ENCODE data around the gene DCAF8. TPM values are rescaled to one million over a fixed set of nuclear protein-coding genes. Genes with fewer than 3 reads are reported as not detected.
"Not testable (repeated sequence)": the region's sequence is repeated elsewhere in the genome, so short reads cannot be mapped to it uniquely, and the experiment has no call there.

Gene DCAF8
- 285 TPM for polyA plus RNA-seq (ENCODE audit: insufficient read length)
- long read RNA-seq, donor 1, full-length matches to known transcripts: 19 of 50 reads
- long read RNA-seq, donor 1, partial matches to known transcripts: 31 of 50 reads
- long read RNA-seq, donor 1, other reads (novel, unspliced or antisense): 0 of 50 reads
- long read RNA-seq, donor 2, full-length matches to known transcripts: 23 of 28 reads
- long read RNA-seq, donor 2, partial matches to known transcripts: 5 of 28 reads
- long read RNA-seq, donor 2, other reads (novel, unspliced or antisense): 0 of 28 reads
- long read RNA-seq, donor 3, full-length matches to known transcripts: 15 of 15 reads
- long read RNA-seq, donor 3, partial matches to known transcripts: 0 of 15 reads
- long read RNA-seq, donor 3, other reads (novel, unspliced or antisense): 0 of 15 reads
- long read RNA-seq, donor 4, partial matches to known transcripts: 0 of 4 reads
- long read RNA-seq, donor 4, other reads (novel, unspliced or antisense): 0 of 4 reads
- long read RNA-seq, donor 5, full-length matches to known transcripts: 26 of 26 reads
- long read RNA-seq, donor 5, partial matches to known transcripts: 0 of 26 reads
- long read RNA-seq, donor 5, other reads (novel, unspliced or antisense): 0 of 26 reads
- long read RNA-seq, donor 6, full-length matches to known transcripts: 13 of 13 reads
- long read RNA-seq, donor 6, partial matches to known transcripts: 0 of 13 reads
- long read RNA-seq, donor 6, other reads (novel, unspliced or antisense): 0 of 13 reads
- long read RNA-seq, donor 7, full-length matches to known transcripts: 34 of 47 reads
- long read RNA-seq, donor 7, partial matches to known transcripts: 13 of 47 reads
- long read RNA-seq, donor 7, other reads (novel, unspliced or antisense): 0 of 47 reads
- long read RNA-seq, donor 8, transcript DCAF8-212 (3 exons, 945 nt): major isoform, 8 of 15 reads
- long read RNA-seq, donor 8, partial matches to known transcripts: 0 of 15 reads
- long read RNA-seq, donor 8, other reads (novel, unspliced or antisense): 0 of 15 reads

DNA sequence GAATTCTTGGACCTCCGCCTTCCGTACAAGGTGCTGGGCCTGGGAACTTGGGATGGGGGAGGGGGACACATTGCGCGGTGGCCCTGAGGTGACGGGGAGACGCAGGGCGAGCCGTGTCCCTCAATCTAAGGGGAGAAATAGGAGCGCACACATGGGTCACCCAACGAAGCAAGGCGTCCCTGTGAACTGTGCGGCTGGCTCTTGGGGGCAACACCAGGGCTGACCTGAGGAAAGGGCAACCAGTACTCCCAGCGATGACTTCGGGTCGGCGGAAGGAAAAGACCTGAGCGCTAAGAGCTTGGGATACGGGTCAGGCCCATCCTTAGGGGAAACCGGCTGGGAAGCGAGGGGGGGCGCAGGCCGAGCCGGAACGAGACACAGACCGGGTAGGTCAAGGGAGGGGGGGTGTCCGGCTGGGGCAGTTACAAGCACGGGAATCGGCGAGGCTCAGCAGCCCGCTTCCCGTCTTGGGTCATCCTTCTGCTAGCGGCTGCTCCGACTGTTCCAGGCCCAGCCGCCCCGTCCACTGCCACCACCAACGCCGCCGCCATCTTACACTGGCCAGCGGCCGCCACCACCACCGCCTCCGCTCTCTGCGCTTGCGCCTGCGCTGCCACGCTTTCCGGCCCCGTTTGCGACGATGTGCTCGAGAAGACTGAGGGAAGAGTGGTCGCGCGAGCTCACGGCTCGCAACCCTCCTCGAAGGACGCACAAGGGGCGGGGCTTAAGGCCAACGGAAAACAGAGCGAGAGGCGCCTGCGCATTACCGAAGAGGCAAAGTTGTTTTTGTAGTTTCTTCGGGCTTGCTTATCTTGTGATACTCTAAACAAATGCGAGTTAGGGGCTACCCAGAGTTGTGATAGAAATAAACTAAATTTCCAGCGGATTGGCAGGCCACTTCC lies at the start of gene DCAF8:
Gene DCAF8 (minus strand): TSS at position 657 of the 902 bp plus-strand sequence. CDS start 18,541 bp downstream, outside the sequence.
- DNase-seq: peak; percentile 98

DNA sequence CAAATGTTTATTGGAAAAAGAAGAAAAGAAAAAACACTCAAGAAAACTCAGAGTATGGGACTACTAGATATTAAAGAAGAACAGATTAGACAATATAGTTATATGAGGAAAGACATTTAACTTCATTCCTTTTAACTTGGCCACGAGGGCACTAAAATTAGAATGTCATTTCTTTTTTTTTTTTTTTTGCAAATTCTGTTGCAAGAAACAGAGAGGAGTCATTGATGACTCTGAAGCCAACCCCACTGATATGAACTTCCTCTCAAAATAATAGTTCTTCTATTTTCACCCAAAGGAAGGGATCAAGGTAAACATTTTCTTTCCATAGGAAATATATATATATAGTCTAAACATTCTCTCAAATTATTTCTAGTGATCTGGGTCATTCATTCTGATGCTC lies 47.2 kb upstream of the DCAF8 start:
- no peak for DNase-seq

DNA sequence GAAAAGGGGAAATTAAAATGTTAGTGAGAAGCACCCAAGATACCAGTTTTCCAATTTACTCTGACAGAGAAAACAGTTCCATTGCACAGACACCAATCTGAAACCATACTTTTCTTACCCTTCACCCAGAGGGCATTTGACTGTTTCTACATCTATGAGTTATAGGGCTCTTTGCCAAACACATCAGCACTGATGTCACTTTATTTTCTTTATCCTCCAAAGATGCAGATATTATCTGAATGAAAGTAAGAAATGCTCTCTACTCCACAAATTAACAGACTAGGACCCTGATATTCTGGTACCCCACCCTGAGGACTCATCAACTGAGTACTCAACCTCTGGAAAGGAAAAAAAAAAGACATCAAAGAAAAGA lies 46.8 kb upstream of the DCAF8 start:
- DNase-seq: no peak

DNA sequence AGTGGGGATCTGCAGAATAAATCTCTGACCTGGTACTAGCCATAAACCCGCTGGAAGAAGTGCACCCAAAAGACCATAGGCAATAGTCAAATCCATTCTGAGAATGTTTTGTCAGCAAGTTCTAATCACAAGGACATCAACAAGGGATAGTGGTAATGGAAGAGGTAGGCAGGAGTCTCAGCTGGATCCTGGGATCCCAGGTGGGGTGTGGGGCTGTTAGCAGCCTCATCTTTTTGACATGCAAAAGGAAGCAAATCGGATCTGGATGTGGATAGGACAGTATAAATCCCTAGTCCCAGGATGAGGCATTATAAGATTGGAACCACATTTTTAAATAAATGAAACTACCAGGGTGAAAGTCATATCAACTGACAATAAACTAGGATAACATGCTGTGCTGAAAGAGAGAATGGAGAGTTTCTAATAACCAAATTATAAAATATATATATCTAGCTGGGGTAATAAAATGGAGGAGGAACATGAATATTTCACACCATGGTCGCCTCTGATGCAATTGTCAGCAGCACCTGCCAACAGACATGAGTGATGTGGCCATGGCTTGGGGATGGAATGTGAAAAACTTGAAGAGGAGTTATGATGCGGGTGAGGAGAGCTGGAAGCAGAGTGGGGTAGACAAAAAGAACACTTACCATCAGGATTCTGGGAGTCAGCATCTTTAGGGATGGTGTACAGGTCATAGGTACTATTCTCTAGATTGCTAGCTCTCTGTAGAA lies 46.3 kb upstream of the DCAF8 start:
- no peak for DNase-seq

DNA sequence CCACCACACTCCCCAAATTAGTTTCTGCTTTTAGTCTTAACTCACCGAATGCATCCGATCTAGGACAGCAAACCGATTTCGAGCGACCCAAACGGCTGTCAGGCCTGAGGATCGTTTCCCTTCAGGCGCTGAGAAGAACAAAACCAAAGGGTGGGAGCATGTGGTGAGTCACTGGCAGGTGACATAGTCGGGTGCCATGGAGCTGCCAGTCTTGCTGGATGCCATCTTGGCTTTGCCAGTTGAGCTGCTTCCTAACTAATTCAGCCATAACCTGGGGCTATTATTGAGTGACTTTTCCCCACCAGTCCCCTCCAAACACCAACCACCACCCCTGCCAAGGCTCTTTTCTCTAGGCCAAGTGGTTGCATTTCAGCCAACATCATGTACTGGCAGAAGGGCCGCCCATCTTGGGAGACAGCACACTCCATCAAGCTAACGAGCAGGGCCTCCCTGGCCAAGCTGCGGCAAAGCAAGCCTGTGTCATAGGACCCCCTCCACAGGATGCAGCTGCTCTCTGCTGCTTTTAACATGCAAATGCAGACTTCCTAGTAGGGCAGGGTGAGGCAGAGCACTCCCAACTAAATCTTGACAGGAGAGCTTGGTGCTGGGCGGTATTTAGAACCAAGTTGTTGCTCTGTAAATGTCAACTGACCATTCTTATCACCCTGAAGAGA lies 44.9 kb upstream of the DCAF8 start:
- no peak for DNase-seq

DNA sequence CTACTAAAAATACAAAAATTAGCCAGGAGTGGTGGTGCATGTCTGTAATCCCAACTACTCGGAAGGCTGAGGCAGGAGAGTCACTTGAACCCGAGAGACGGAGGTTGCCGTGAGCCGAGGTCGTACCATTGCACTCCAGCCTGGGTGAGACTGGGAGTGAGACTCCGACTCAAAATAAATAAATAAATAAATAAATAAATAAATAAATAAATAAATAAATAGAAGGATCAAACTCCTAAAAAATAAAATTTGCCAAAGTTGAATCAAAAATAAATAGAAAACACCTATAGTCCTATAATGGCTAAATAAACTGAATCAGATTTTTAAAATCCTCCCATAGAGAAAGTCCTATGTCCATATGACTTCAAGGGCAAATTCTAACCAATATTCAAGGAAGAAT lies 37.8 kb upstream of the DCAF8 start:
- no peak for DNase-seq

DNA sequence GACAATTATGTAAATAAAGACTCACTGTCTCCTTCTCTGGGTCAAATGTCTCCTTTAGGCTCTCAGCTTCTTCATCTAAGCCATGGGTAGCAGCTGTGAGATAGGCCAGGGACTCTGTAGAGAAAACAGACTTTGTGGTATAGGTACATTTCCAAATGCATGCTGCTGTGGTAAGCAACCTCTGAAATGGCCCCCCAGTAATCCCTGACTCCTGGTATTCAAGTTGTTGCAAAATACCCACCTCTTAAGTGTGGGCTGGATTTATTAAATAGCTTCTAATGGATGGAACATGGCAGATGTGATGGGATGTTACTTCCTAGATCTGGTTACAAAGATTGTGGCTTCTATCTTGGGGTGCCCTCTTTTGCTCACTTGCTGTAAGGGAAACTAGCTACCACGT lies 33.7 kb upstream of the DCAF8 start:
- no peak for DNase-seq

DNA sequence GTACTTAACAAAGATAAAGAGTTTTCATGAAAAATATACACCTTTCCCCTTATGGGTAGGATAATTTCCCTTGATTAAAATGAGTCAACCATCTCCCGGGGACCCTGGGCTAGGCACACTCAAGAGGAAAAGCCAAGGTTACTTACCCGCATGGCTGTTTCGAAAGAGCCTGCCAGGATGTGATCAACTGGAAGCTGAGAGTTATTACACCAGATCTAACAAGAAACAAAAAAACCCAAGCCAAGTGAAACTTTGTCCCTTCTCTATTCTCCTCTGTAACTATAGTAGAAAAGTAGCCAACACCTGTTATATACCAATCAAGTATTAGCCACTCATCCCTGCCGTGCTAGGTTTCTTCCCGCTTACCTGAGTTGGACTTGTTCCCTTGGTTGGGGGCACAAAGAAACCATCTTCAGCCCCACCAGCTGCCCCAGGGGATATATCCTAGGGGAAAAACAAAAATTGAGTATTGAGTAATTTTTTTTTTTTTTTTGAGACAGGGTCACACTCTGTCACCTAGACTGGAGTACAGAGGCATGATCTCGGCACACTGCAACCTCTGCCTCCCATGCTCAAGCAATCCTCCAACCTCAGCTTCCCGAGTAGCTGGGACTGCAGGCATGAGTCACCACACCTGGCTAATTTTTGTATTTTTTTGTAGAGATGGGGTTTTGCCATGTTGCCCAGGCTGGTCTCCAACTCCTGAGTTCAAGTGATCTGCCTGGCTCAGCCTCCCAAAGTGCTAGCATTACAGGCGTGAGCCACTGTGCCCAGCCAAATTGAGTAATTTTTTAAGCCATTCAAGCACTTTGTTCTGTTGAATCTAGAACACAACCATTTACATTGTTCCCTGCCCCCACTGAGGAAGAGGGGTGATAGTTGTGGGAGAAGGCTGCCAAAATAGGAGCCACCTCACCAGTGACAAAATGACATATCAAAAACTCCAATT lies 30.9 kb upstream of the DCAF8 start:
- DNase-seq: no peak

DNA sequence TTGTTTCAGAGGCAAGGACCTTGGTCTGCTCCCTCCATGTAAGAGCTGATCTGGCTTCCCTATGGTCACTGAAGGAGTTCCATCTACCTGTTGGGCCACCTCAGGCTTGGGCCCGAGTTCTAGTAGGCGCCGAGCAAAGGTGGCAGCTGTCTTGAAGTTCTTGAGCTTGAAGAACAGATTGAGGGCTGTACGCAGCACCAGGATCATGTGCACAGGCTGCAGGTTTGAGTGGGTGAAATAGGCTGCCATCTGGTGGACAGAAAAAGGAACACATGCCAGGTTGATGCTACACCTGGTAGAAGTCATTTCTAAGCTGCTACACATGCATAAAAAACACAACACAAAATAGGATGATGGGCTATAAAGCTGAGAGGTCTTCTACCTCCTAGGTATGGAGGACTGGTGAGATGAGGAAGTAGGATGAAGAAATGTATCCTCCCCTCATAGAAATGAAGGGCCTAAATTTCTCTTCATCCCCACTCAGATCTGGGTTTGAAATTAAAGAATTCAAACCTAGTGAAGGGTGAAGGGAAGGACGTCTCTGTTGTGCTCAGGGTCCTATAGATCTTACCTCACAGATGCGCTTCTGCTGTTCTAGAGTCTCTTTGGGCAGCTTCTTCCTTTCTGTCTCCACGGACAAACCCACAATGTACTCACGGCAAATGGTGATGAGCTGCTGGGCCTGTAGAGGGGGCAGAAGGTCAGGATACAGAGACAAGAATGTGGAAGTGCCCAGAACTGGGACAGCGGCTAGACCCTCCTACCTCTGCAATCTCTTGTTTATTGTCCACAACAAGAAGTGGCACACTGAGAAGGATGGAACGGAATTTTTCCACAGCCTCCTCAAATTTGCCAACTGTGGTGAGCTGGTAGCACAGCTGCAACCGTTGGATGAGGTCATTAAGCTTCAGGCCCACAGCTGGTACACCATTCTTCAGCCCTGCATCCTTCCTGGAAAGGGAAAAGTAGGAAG lies 29.2 kb upstream of the DCAF8 start:
- peak; percentile 67 for DNase-seq

DNA sequence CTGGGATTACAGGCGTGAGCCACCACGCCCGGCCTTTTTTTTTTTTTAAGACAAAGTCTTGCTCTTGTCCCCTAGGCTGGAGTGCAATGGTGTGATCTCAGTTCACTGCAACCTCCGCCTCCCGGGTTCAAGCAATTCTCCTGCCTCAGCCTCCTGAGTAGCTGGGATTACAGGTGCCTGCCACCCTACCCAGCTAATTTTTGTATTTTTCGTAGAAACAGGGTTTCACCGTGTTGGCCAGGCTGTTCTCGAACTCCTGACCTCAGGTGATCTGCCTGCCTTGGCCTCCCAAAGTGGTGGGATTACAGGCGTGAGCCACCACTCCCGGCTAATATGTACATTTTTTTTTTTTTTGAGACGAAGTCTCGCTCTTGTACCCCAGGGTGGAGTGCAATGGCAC lies 25.4 kb upstream of the DCAF8 start:
- not testable (repeated sequence) for DNase-seq

DNA sequence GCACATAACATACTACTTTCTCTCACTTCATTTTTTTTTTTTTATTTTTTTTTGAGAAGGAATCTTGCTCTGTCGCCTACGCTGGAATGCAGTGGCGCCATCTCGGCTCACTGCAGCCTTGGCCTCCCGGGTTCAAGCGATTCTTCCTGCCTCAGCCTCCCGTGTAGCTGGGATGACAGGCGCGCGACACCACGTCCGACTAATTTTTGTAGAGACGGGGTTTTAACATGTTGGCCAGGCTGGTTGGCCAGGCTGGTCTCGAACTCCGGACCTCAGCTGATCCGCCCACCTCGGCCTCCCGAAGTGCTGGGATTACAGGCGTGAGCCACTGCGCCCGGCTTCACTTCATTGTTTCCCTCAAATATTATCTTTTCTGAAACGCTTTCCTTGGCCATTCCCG lies 23.2 kb upstream of the DCAF8 start:
- DNase-seq: no peak

DNA sequence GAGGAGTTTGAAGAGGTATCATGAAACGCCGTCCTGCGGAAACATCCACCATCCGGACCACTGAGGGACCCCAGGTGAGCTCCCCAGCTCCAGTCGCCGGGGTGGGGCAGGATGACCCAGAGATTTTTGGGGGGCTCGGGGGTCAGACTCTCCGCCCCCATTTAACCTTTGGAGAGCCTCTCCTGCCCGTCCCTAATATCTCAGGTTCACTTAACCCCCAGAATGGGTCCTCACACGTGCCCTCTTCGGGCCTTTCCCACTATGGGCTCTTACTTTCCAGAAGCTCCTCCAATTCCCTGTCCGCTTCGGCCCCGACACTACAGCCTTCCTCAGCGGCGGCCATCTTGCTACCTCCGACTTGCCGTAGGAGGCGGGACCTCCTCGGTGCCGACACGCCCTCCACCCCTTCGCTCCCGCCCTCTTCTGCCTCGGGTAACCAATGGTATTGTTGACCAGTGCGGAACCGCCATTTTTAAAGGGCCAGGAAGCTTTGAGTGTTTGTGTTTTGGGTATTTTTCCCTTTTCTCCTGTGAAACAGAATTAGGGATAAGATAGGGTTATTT lies 22.5 kb upstream of the DCAF8 start, which contains the start of gene PEX19:
Gene PEX19 (minus strand): TSS at position 352 of the 563 bp plus-strand sequence. CDS start 9 bp downstream, at position 343.
- peak; percentile 90 for DNase-seq

DNA sequence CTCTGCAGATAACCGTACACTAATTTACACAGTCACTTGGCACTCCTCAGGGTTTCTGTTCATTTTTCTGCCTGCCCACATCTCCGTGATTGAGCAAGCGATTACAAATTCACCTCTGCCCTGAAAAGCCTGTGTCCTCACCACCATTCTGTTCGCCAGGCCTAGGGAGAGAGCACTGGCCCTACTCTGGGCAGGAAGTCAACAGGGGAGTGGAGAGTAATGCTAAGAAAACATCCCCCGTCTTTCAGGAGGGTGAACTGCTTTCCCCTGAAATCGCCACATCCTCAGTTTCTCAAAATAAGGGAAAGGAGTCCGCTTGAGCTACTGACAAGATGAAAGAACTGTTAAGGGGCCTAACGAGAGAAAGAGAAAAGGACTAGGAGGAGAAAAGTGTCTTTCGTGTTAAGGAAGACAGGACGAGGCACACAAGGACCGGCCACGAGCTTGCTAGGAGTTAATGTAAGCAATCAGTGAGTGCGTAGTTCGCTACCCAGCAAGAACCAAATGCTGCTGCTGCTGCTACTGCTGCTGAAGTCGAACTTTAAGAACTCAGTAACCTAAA lies 22.0 kb upstream of the DCAF8 start:
- DNase-seq: peak; percentile 19

DNA sequence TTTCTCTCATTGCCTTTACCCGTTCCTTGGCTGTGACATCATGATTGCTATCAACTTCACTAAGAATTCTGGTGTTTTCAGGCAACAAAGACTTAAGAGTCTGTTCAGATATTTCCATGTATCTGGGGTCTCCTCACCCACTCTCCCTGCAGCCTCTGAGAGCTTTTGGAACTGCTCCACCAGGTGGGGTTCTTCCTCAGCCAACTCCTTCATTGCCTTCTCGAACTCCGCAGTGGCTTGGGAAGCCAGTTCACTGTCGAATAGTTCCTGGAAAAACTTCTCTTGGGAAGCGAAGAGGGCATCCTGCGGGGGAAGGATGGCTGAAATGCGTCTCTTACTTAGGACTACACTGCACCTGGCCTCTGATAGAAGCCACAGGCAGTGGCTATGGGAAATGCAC lies 20.5 kb upstream of the DCAF8 start:
- no peak for DNase-seq

DNA sequence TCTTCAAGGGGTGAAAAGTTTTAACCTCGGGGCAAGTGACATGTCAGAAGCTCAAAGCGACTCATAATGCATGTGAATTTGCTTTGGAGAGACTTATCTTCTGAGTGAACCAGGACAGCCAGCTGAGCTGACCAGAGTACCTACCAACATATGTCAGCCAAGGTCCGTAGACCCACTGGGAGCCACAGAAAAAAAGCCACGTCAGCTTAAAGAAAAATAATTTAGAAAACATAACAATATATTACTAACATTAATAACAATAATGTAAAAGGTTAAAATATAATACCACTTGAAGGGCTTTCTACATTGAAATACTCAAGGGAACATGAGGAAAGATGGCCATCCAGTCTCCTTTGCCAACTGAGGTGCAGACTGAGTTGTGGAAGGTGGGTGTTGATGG lies 15.6 kb upstream of the DCAF8 start:
- DNase-seq: no peak

DNA sequence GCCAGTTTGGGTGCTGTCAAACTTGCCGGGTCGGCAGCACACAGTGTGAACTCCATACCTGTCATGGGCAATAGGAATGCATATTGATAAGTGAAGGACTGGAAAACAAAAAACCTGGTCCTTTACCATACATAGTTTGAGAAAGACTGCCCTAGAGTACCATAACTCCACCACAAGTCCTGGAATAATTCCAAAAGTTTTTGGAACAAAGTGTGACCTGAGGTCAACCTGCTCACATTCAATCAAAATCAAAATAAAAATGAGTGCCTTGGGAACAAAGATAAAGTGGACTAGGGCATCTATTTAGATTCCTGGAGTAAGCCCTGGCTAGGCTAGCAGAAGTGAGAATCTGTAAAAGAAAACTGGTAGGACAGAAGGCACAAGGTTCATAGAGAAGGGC lies 15.0 kb upstream of the DCAF8 start:
- no peak for DNase-seq

DNA sequence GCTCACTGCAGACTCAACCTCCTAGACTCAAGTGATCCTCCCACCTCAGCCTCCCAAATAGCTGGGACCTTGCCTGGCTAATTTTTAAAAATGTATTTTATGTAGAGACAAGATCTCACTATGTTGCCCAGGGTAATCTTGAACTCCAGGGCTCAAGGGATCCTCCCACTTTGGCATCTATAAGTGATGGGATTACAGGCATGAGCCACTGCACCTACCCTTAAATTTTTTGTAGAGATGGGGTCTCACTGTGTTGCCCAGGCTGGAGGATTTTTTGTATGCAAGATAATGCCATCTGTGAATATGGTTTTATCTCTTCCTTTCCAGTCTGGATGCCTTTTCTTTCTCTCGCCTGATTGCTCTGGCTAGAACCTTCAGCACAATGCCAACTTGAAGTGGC lies 8.7 kb upstream of the DCAF8 start:
- no peak for DNase-seq
